Kasumi-1 (cell line): Measurements from ENCODE around the gene PSMD9.
"Not testable (repeated sequence)": the region's sequence is repeated elsewhere in the genome, so short reads cannot be mapped to it uniquely, and the experiment has no call there.

Experiments used
- DNase-seq, 2 experiments: peaks; one replicate each; lab custom pipeline; 2025; lab: John Stamatoyannopoulos, UW

The PSMD9 gene

GRCh38 chr12:121873216-121873569 is 15.4 kb upstream of the PSMD9 start:
- DNase-seq, result no peak

GRCh38 chr12:121874071-121874470 is 14.5 kb upstream of the PSMD9 start:
- peak; percentile 26 to 37 for DNase-seq

- no peak for DNase-seq
Measured at GRCh38 chr12:121875582-121875981, 13.0 kb upstream of the PSMD9 start.

GRCh38 chr12:121876080-121876447 is 12.5 kb upstream of the PSMD9 start:
- not testable (repeated sequence) for DNase-seq

GRCh38 chr12:121883315-121883660 is 5.3 kb upstream of the PSMD9 start:
- no peak for DNase-seq

- not testable (repeated sequence) for DNase-seq
Measured at GRCh38 chr12:121885129-121885528, 3.5 kb upstream of the PSMD9 start.

- DNase-seq, result no peak
Measured at GRCh38 chr12:121888083-121888477, 510 bp upstream of the PSMD9 start.

GRCh38 chr12:121889274-121889624 is 659 bp downstream of the PSMD9 start:
- DNase-seq, result no peak

- DNase-seq, result not testable (repeated sequence)
Measured at GRCh38 chr12:121889661-121890060, 1.1 kb downstream of the PSMD9 start.

- no peak for DNase-seq
Measured at GRCh38 chr12:121892673-121893561, 4.3 kb downstream of the PSMD9 start.

- no peak for DNase-seq
Measured at GRCh38 chr12:121893961-121894460, 5.4 kb downstream of the PSMD9 start.

- peak; percentile 4 to 39 for DNase-seq
Measured at GRCh38 chr12:121894633-121895032, 6.0 kb downstream of the PSMD9 start.

- no peak for DNase-seq
Measured at GRCh38 chr12:121898287-121898686, 9.7 kb downstream of the PSMD9 start.

- no peak for DNase-seq
Measured at GRCh38 chr12:121899590-121899989, 11.0 kb downstream of the PSMD9 start.

GRCh38 chr12:121903202-121903601 is 14.6 kb downstream of the PSMD9 start:
- peak in 1 of 2 experiments; percentile 6 for DNase-seq

GRCh38 chr12:121905746-121906145 is 17.2 kb downstream of the PSMD9 start:
- no peak for DNase-seq

- no peak for DNase-seq
Measured at GRCh38 chr12:121908702-121909101, 20.1 kb downstream of the PSMD9 start.

- no peak for DNase-seq
Measured at GRCh38 chr12:121911824-121912585, 23.4 kb downstream of the PSMD9 start.

GRCh38 chr12:121915841-121916321 is 27.3 kb downstream of the PSMD9 start:
- no peak for DNase-seq

- DNase-seq, result peak; percentile 14 to 19
Measured at GRCh38 chr12:121916719-121917118, 28.1 kb downstream of the PSMD9 start.

GRCh38 chr12:121917950-121918678 is 29.5 kb downstream of the PSMD9 start, which contains the start of gene CFAP251:
CFAP251 (plus strand) TSS chr12:121918592; CDS start chr12:121921306, 2,714 bp downstream.
- DNase-seq, result peak; percentile 93 to 94

GRCh38 chr12:121918679-121919038 is 30.1 kb downstream of the PSMD9 start:
- DNase-seq, result no peak
